ENCODE results near the gene RNF145.
"Not testable (repeated sequence)": the region's sequence is repeated elsewhere in the genome, so short reads cannot be mapped to it uniquely, and the experiment has no call there.

The RNF145 gene

DNA sequence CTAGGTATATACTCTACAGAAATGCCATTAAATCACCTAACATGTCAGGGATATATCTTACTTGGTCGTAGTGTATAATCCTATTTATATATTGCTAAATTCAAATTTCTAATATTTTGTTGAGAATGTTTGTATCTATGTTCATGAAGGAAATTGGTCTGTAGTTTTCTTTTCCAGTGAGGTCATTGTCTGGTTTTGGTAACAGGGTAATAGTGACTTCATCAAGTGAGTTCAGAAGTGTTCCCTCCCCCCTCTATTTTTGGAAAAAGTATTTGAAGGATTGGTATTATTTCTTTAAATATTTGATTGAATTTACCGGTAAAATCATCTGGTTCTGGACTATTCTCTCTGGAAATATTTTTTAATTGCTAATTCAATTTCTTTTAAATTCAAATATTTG lies 86.2 kb downstream of the RNF145 start:
- no peaks in the 10 kb centered on the region for H4K20me1 ChIP-seq (ENCODE audit: low read depth, low read length)
- H3K4me3 ChIP-seq (ENCODE audit: insufficient read depth, low read length, poor library complexity, severe bottlenecking), result no peak overlapping the region
- H3K27ac ChIP-seq (ENCODE audit: low read depth, low read length), result no peak overlapping the region
- H3K9ac ChIP-seq (ENCODE audit: low read length), result no peak overlapping the region
- no peaks in the 10 kb centered on the region for H3K27me3 ChIP-seq (ENCODE audit: low read length)
- H3K79me2 ChIP-seq (ENCODE audit: insufficient read depth, low read length), result no peaks in the 10 kb centered on the region
- H3K36me3 ChIP-seq (ENCODE audit: low read length), result no peaks in the 10 kb centered on the region
- H2AFZ ChIP-seq (ENCODE audit: low read depth, low read length, severe bottlenecking), result no peak overlapping the region
- no peak for TF ChIP-seq EZH2phosphoT487 (conservative IDR thresholded peaks at IDR 0.05; ENCODE audit: low read length)
- TF ChIP-seq, protein P1, sequence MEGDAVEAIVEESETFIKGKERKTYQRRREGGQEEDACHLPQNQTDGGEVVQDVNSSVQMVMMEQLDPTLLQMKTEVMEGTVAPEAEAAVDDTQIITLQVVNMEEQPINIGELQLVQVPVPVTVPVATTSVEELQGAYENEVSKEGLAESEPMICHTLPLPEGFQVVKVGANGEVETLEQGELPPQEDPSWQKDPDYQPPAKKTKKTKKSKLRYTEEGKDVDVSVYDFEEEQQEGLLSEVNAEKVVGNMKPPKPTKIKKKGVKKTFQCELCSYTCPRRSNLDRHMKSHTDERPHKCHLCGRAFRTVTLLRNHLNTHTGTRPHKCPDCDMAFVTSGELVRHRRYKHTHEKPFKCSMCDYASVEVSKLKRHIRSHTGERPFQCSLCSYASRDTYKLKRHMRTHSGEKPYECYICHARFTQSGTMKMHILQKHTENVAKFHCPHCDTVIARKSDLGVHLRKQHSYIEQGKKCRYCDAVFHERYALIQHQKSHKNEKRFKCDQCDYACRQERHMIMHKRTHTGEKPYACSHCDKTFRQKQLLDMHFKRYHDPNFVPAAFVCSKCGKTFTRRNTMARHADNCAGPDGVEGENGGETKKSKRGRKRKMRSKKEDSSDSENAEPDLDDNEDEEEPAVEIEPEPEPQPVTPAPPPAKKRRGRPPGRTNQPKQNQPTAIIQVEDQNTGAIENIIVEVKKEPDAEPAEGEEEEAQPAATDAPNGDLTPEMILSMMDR (IDR thresholded peaks at IDR 0.05; ENCODE audit: insufficient read depth, low read length, poor library complexity, severe bottlenecking), result no peak
- no peaks in the 10 kb centered on the region for H3K9me2 ChIP-seq (replicated peaks; ENCODE audit: insufficient read depth, low read length)
- H3K4me2 ChIP-seq (ENCODE audit: low read depth, low read length, poor library complexity, severe bottlenecking), result no peak overlapping the region
- H3F3A ChIP-seq (ENCODE audit: insufficient read depth), result no peaks in the 10 kb centered on the region
- no peaks in the 10 kb centered on the region for H3K9me3 ChIP-seq (ENCODE audit: insufficient read depth, low read length)

GRCh38 chr5:159121061-159121460 lies 88.3 kb downstream of the RNF145 start:
- no peak overlapping the region for H2AFZ ChIP-seq (ENCODE audit: low read depth, low read length, severe bottlenecking)
- no peaks in the 10 kb centered on the region for H3F3A ChIP-seq (ENCODE audit: insufficient read depth)
- no peak overlapping the region for H3K9ac ChIP-seq (ENCODE audit: low read length)
- TF ChIP-seq, protein P1 (IDR thresholded peaks at IDR 0.05; ENCODE audit: insufficient read depth, low read length, poor library complexity, severe bottlenecking), result no peak
- TF ChIP-seq EZH2phosphoT487 (conservative IDR thresholded peaks at IDR 0.05; ENCODE audit: low read length), result no peak
- no peaks in the 10 kb centered on the region for H3K27me3 ChIP-seq (ENCODE audit: low read length)
- H3K36me3 ChIP-seq (ENCODE audit: low read length), result no peaks in the 10 kb centered on the region
- no peaks in the 10 kb centered on the region for H3K79me2 ChIP-seq (ENCODE audit: insufficient read depth, low read length)
- no peaks in the 10 kb centered on the region for H3K9me3 ChIP-seq (ENCODE audit: insufficient read depth, low read length)
- H3K27ac ChIP-seq (ENCODE audit: low read depth, low read length), result no peak overlapping the region
- no peak overlapping the region for H3K4me2 ChIP-seq (ENCODE audit: low read depth, low read length, poor library complexity, severe bottlenecking)
- H3K9me2 ChIP-seq (replicated peaks; ENCODE audit: insufficient read depth, low read length), result no peaks in the 10 kb centered on the region
- no peaks in the 10 kb centered on the region for H4K20me1 ChIP-seq (ENCODE audit: low read depth, low read length)
- no peak overlapping the region for H3K4me3 ChIP-seq (ENCODE audit: insufficient read depth, low read length, poor library complexity, severe bottlenecking)

GRCh38 chr5:159120446-159120845 lies 88.9 kb downstream of the RNF145 start:
- no peak overlapping the region for H2AFZ ChIP-seq (ENCODE audit: low read depth, low read length, severe bottlenecking)
- no peaks in the 10 kb centered on the region for H3K9me2 ChIP-seq (replicated peaks; ENCODE audit: insufficient read depth, low read length)
- no peaks in the 10 kb centered on the region for H3K27me3 ChIP-seq (ENCODE audit: low read length)
- no peak overlapping the region for H3K4me2 ChIP-seq (ENCODE audit: low read depth, low read length, poor library complexity, severe bottlenecking)
- H3F3A ChIP-seq (ENCODE audit: insufficient read depth), result no peaks in the 10 kb centered on the region
- no peaks in the 10 kb centered on the region for H4K20me1 ChIP-seq (ENCODE audit: low read depth, low read length)
- H3K9ac ChIP-seq (ENCODE audit: low read length), result no peak overlapping the region
- H3K9me3 ChIP-seq (ENCODE audit: insufficient read depth, low read length), result no peaks in the 10 kb centered on the region
- H3K4me3 ChIP-seq (ENCODE audit: insufficient read depth, low read length, poor library complexity, severe bottlenecking), result no peak overlapping the region
- H3K27ac ChIP-seq (ENCODE audit: low read depth, low read length), result no peak overlapping the region
- H3K36me3 ChIP-seq (ENCODE audit: low read length), result no peaks in the 10 kb centered on the region
- H3K79me2 ChIP-seq (ENCODE audit: insufficient read depth, low read length), result no peaks in the 10 kb centered on the region
- no peak for TF ChIP-seq EZH2phosphoT487 (conservative IDR thresholded peaks at IDR 0.05; ENCODE audit: low read length)
- TF ChIP-seq, protein P1 (IDR thresholded peaks at IDR 0.05; ENCODE audit: insufficient read depth, low read length, poor library complexity, severe bottlenecking), result no peak

DNA sequence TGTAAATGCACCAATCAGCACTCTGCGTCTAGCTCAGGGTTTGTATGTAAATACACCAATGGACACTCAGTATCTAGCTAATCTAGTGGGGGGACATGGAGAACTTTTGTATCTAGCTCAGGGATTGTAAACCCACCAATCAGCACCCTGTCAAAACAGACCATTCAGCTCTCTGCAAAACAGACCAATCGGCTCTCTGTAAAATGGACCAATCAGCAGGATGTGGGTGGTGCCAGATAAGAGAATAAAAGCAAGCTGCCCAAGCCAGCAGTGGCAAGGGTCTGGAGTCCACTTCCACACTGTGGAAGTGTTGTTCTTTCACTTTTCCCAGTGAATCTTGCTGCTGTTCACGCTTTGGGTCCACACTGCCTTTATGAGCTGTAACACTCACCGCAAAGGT lies 89.5 kb downstream of the RNF145 start:
- H3K4me2 ChIP-seq (ENCODE audit: low read depth, low read length, poor library complexity, severe bottlenecking); H4K20me1 ChIP-seq (ENCODE audit: low read depth, low read length); H3K9ac ChIP-seq (ENCODE audit: low read length); H3K27me3 ChIP-seq (ENCODE audit: low read length); H3K9me3 ChIP-seq (ENCODE audit: insufficient read depth, low read length); H3K9me2 ChIP-seq (replicated peaks; ENCODE audit: insufficient read depth, low read length); H2AFZ ChIP-seq (ENCODE audit: low read depth, low read length, severe bottlenecking); H3K36me3 ChIP-seq (ENCODE audit: low read length); H3K79me2 ChIP-seq (ENCODE audit: insufficient read depth, low read length); H3K27ac ChIP-seq (ENCODE audit: low read depth, low read length); H3K4me3 ChIP-seq (ENCODE audit: insufficient read depth, low read length, poor library complexity, severe bottlenecking); H3F3A ChIP-seq (ENCODE audit: insufficient read depth): not testable (repeated sequence)

- H3K27me3 ChIP-seq (ENCODE audit: low read length); H3K79me2 ChIP-seq (ENCODE audit: insufficient read depth, low read length); H2AFZ ChIP-seq (ENCODE audit: low read depth, low read length, severe bottlenecking); H3K27ac ChIP-seq (ENCODE audit: low read depth, low read length); H3K9me2 ChIP-seq (replicated peaks; ENCODE audit: insufficient read depth, low read length); H3K9ac ChIP-seq (ENCODE audit: low read length); H3K36me3 ChIP-seq (ENCODE audit: low read length); H3F3A ChIP-seq (ENCODE audit: insufficient read depth); H4K20me1 ChIP-seq (ENCODE audit: low read depth, low read length); H3K4me3 ChIP-seq (ENCODE audit: insufficient read depth, low read length, poor library complexity, severe bottlenecking); H3K4me2 ChIP-seq (ENCODE audit: low read depth, low read length, poor library complexity, severe bottlenecking); H3K9me3 ChIP-seq (ENCODE audit: insufficient read depth, low read length): not testable (repeated sequence)
Observed at GRCh38 chr5:159118958-159119659, 90.2 kb downstream of the RNF145 start.

Data from SU-DHL-6 (cell line).